HEK293 (cell line): ENCODE results near the gene C11orf71.

Experiments
- CTCF ChIA-PET: fragments of 350-600 bp; formaldehyde crosslinking; extraction: SDS; loops from one replicate; lab custom pipeline; 2021; ENCODE audit warnings: antibody characterized with exemption; lab: Yijun Ruan, JAX
- POLR2A ChIA-PET: fragments of 300-600 bp; formaldehyde crosslinking; extraction: SDS; loops from one replicate; lab custom pipeline; 2020; ENCODE audit warnings: antibody characterized with exemption, inconsistent platforms; lab: Yijun Ruan, JAX
- H3K27ac ChIP-seq: fragments of 200-500 bp; sonication (Bioruptor generic); 2 replicates; pipeline ENCODE4 v1.5.1; 2014; ENCODE audit warnings: low read depth, low read length, control low read depth, inconsistent platforms; ENCODE audit errors: extremely low read depth
- H3K36me3 ChIP-seq, 2 experiments: fragments of 200-500 bp in 1 of 2; sonication (Bioruptor generic) in 1 of 2; 1 replicate in 1 of 2; 2 replicates in 1 of 2; pipeline ENCODE4 v1.5.1; 2014 to 2017; ENCODE audit warnings: inconsistent platforms in 2 of 2, low read length in 2 of 2; ENCODE audit not compliant: control insufficient read depth in 2 of 2, insufficient read depth in 1 of 2
- H3K4me1 ChIP-seq: fragments of 200-500 bp; sonication (Bioruptor generic); 2 replicates; pipeline ENCODE4 v1.5.1; 2014; ENCODE audit warnings: mild to moderate bottlenecking, low read length, inconsistent platforms; ENCODE audit not compliant: control insufficient read depth, insufficient read depth
- H3K4me3 ChIP-seq: 2 replicates; pipeline ENCODE4 v1.5.1; 2011; ENCODE audit warnings: low read depth, mild to moderate bottlenecking, control low read depth, low read length, moderate library complexity
- H3K9me3 ChIP-seq: fragments of 200-500 bp; sonication (Bioruptor generic); 2 replicates; pipeline ENCODE4 v1.5.1; 2014; ENCODE audit warnings: low read depth, low read length, inconsistent platforms; ENCODE audit not compliant: control insufficient read depth, insufficient read depth
- BCL11A ChIP-seq: fragments of 450-650 bp; formaldehyde crosslinking; IDR thresholded peaks from 2 replicates; pipeline ENCODE4 v1.5.1; 2016; ENCODE audit warnings: low read depth, missing biosample characterization, missing genetic modification characterization
- BCL11B ChIP-seq: fragments of 450-650 bp; formaldehyde crosslinking; IDR thresholded peaks from 2 replicates; pipeline ENCODE4 v1.5.1; 2016; ENCODE audit warnings: low read depth, missing biosample characterization, missing genetic modification characterization
- BCL6B ChIP-seq: fragments of 450-650 bp; formaldehyde crosslinking; IDR thresholded peaks from 2 replicates; pipeline ENCODE4 v1.5.1; 2017; ENCODE audit warnings: missing biosample characterization, missing genetic modification characterization
- GLIS1 ChIP-seq: fragments of 450-650 bp; formaldehyde crosslinking; IDR thresholded peaks from 2 replicates; pipeline ENCODE4 v1.5.1; 2016; ENCODE audit warnings: missing biosample characterization, missing genetic modification characterization
- HOXD13 ChIP-seq: sonication (generic); formaldehyde crosslinking; IDR thresholded peaks from 2 replicates; pipeline ENCODE4 v1.8.0; 2022; ENCODE audit warnings: missing genetic modification reagents, borderline replicate concordance
- PBX3 ChIP-seq: sonication (generic); formaldehyde crosslinking; IDR thresholded peaks from 2 replicates; pipeline ENCODE4 v1.8.1; 2022; ENCODE audit warnings: mild to moderate bottlenecking, moderate library complexity, missing genetic modification reagents
- PRDM6 ChIP-seq: fragments of 450-650 bp; formaldehyde crosslinking; IDR thresholded peaks from 2 replicates; pipeline ENCODE4 v1.5.1; 2017; ENCODE audit warnings: missing biosample characterization, missing genetic modification characterization
- SCRT2 ChIP-seq: fragments of 450-650 bp; formaldehyde crosslinking; IDR thresholded peaks from 2 replicates; pipeline ENCODE4 v1.5.1; 2016; ENCODE audit warnings: missing biosample characterization, missing genetic modification characterization
- SP3 ChIP-seq: fragments of 450-650 bp; formaldehyde crosslinking; IDR thresholded peaks from 2 replicates; pipeline ENCODE4 v1.5.1; 2016; ENCODE audit warnings: missing biosample characterization, missing genetic modification characterization
- ZBTB20 ChIP-seq: fragments of 450-650 bp; formaldehyde crosslinking; IDR thresholded peaks from 2 replicates; pipeline ENCODE4 v1.5.1; 2016; ENCODE audit warnings: missing biosample characterization, missing genetic modification characterization
- ZBTB44 ChIP-seq: fragments of 450-650 bp; IDR thresholded peaks from 2 replicates; pipeline ENCODE4 v1.5.1; 2018; ENCODE audit warnings: missing biosample characterization, mild to moderate bottlenecking, missing genetic modification characterization
- ZFHX2 ChIP-seq: fragments of 450-650 bp; formaldehyde crosslinking; conservative IDR thresholded peaks from 2 replicates; pipeline ENCODE4 v1.5.1; 2016; ENCODE audit warnings: missing biosample characterization, missing genetic modification characterization
- ZNF157 ChIP-seq: fragments of 450-650 bp; formaldehyde crosslinking; IDR thresholded peaks from 2 replicates; pipeline ENCODE4 v1.5.1; 2016; ENCODE audit warnings: missing biosample characterization, missing genetic modification characterization
- ZNF211 ChIP-seq: fragments of 450-650 bp; formaldehyde crosslinking; IDR thresholded peaks from 2 replicates; pipeline ENCODE4 v1.5.1; 2016; ENCODE audit warnings: low read depth, missing biosample characterization, missing genetic modification characterization
- ZNF239 ChIP-seq: fragments of 450-650 bp; formaldehyde crosslinking; IDR thresholded peaks from 2 replicates; pipeline ENCODE4 v1.5.1; 2016; ENCODE audit warnings: missing biosample characterization, missing genetic modification characterization
- ZNF266 ChIP-seq: fragments of 450-650 bp; formaldehyde crosslinking; IDR thresholded peaks from 2 replicates; pipeline ENCODE4 v1.5.1; 2016; ENCODE audit warnings: missing biosample characterization, missing genetic modification characterization, low read depth
- ZNF341 ChIP-seq: fragments of 450-650 bp; formaldehyde crosslinking; IDR thresholded peaks from 2 replicates; pipeline ENCODE4; 2016; ENCODE audit warnings: low read depth, missing biosample characterization, missing genetic modification characterization
- ZNF561 ChIP-seq: fragments of 450-650 bp; IDR thresholded peaks from 2 replicates; pipeline ENCODE4 v1.5.1; 2018; ENCODE audit warnings: missing biosample characterization, missing genetic modification characterization, borderline replicate concordance
- ZNF747 ChIP-seq: fragments of 450-650 bp; formaldehyde crosslinking; IDR thresholded peaks from 2 replicates; pipeline ENCODE4 v1.5.1; 2016; ENCODE audit warnings: missing biosample characterization, missing genetic modification characterization
- ZNF791 ChIP-seq: fragments of 450-650 bp; formaldehyde crosslinking; IDR thresholded peaks from 2 replicates; pipeline ENCODE4 v1.5.1; 2016; ENCODE audit warnings: missing biosample characterization, missing genetic modification characterization

Gene C11orf71

GRCh38 chr11:114442536-114442935, 42.2 kb upstream of the C11orf71 start (continued):
- no peak for TF ChIP-seq PBX3 (CRISPR knock-in tag)
- TF ChIP-seq ZNF266 (tag by site-specific recombination): no peak
- no peak for TF ChIP-seq ZNF239 (tag by site-specific recombination)
- TF ChIP-seq, all 188 proteins: peak for 0

- TF ChIP-seq BCL11B (tag by site-specific recombination) (no peak), ZNF791 (tag by site-specific recombination) (no peak), ZNF561 (tag by site-specific recombination) (no peak), ZBTB20 (no peak), GLIS1 (tag by site-specific recombination) (no peak), SP3 (tag by site-specific recombination) (no peak), ZNF211 (no peak), ZNF341 (tag by site-specific recombination) (no peak), HOXD13 (CRISPR knock-in tag) (no peak), ZNF157 (tag by site-specific recombination) (no peak), BCL11A (tag by site-specific recombination) (no peak)
- CTCF ChIA-PET: interaction anchor here (0.6 kb wide), 1 partner anchor 39 kb away, joined by 4 read pairs; no protein-coding TSS in a partner anchor
- no peak overlapping the region for H3K4me3 ChIP-seq
- H3K4me1 ChIP-seq: no peaks in the 10 kb centered on the region; the same call in 1 of the 2 replicates
- H3K27ac ChIP-seq: no peak overlapping the region
- peaks cover 0 to 27% of the 10 kb centered on the region in 2 experiments; a peak in 1 of 3 replicates for H3K36me3 ChIP-seq
- no peaks in the 10 kb centered on the region for H3K9me3 ChIP-seq
- POLR2A ChIA-PET: interaction anchor here (0.6 kb wide), 1 partner anchor 230 kb away, joined by 3 read pairs; no protein-coding TSS in a partner anchor
Measured at GRCh38 chr11:114441921-114442320, 41.6 kb upstream of the C11orf71 start.

- no peak overlapping the region for H3K27ac ChIP-seq
- H3K4me3 ChIP-seq: peak overlapping the region; percentile 11
- ChIA-PET CTCF (interaction anchor here (0.6 kb wide), 2 partner anchors 39 to 1060 kb away, joined by 3 to 4 read pairs; no protein-coding TSS in a partner anchor), POLR2A (no interaction called here)
- no peaks in the 10 kb centered on the region; the same call in 1 of the 2 replicates for H3K4me1 ChIP-seq
- TF ChIP-seq SCRT2 (tag by site-specific recombination): peak; percentile 56; the same call in 1 of the 2 replicates
- TF ChIP-seq BCL6B (tag by site-specific recombination): peak; percentile 65; the same call in 1 of the 2 replicates
- no peak for TF ChIP-seq ZNF747
- TF ChIP-seq ZBTB44: 0 out of 2 replicates have a peak, but pooled peaks have one; percentile 14
- TF ChIP-seq ZFHX2 (tag by site-specific recombination): no peak
- peak; percentile 89 for TF ChIP-seq PRDM6 (tag by site-specific recombination)
- no peaks in the 10 kb centered on the region for H3K9me3 ChIP-seq
- H3K36me3 ChIP-seq: peaks cover 0 to 22% of the 10 kb centered on the region in 2 experiments; a peak in 1 of 3 replicates
Measured at GRCh38 chr11:114440971-114441763, 40.9 kb upstream of the C11orf71 start.
